HG02571 (cell line): ENCODE results near the gene COL3A1.

ENCODE experiments used
- ATAC-seq: cut with Tn5 transposase; IDR thresholded peaks from one replicate; pipeline ENCODE4 v1.9.1; 2021; ENCODE audit warnings: mild to moderate bottlenecking, moderate library complexity; ENCODE audit not compliant: unreplicated experiment

The COL3A1 gene

DNA sequence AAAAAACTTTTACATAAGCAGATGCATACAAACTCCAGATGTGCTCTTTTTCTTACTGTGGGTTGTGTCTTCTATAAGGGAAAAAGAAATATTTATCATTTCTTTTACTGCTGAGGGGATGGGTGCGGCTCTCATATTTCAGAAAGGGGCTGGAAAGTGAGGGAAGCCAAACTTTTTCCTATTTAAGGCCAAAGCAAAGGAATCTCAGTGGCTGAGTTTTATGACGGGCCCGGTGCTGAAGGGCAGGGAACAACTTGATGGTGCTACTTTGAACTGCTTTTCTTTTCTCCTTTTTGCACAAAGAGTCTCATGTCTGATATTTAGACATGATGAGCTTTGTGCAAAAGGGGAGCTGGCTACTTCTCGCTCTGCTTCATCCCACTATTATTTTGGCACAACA, at the start of gene COL3A1:
COL3A1 (plus strand) TSS at position 210 of the 400 bp plus-strand sequence; CDS start at position 327, 117 bp downstream.
- no peak for ATAC-seq

- no peak for ATAC-seq
Observed at GRCh38 chr2:188928643-188929042, 45.5 kb upstream of the COL3A1 start.

GRCh38 chr2:188931361-188931760, 42.8 kb upstream of the COL3A1 start:
- no peak for ATAC-seq

DNA sequence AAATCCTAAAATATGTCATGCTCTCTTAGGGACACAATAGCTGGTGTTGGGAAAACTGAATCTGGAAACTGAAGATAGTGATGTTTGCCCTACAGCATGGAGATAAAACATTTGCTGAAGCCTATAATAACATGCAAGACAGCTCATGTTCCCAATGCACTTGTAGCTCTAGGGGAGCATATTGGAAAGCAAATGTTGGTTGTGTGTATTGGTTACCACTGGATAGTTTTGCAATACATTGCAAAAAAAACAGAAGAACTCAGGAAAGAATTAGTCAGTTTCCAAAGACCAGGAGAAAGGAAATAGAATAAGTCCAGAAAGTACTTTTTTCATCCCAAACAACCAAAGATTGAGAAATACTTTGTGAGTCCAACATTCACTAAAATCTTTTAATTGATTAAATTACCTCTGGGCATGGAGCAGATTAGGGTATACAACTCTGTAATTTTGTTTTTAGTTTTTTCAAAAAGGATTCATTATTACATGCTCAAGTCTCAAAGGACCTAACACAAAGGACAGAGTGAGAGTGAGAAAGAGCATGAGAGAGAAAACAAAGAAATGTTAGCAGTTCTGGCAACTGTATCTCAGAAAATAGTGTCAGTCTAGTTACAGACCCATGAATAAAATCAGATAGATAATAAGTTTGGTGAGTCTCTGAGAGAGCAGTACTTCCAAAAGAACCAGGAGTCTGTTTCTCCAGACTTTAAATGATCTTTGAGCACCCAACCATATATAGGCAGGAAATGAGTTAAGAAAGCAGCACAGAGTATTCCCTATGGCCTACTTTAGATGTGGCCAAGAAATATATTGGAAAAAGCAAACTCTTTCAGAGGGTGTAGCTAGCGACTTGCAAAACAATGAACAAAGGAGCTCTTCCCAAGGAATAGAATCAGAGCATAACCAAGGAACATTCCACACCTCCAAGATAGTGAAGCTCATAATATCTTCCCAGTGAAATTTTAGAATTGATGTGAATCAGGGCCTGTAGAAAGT, 36.6 kb upstream of the COL3A1 start:
- ATAC-seq, result no peak

DNA sequence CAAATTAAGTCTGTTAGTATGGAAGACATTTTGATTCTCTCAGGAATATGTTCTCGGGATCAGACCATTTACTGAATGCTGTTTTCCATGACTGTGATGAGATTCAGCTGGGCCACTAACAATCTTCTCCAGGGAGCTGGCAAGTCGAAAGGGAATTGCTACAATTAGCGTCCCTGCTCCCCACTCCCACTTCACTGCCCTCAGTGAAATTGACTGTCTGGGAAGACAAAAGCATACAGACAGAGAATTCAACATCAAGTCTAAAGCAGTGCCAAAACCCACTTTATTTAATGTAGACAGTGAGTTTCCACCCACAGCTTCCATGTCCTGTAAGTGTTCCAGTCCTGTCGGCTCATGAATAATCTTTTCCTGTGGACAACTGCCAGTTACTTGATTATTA, 34.0 kb upstream of the COL3A1 start:
- no peak for ATAC-seq

GRCh38 chr2:188944442-188944841, 29.7 kb upstream of the COL3A1 start:
- no peak for ATAC-seq

DNA sequence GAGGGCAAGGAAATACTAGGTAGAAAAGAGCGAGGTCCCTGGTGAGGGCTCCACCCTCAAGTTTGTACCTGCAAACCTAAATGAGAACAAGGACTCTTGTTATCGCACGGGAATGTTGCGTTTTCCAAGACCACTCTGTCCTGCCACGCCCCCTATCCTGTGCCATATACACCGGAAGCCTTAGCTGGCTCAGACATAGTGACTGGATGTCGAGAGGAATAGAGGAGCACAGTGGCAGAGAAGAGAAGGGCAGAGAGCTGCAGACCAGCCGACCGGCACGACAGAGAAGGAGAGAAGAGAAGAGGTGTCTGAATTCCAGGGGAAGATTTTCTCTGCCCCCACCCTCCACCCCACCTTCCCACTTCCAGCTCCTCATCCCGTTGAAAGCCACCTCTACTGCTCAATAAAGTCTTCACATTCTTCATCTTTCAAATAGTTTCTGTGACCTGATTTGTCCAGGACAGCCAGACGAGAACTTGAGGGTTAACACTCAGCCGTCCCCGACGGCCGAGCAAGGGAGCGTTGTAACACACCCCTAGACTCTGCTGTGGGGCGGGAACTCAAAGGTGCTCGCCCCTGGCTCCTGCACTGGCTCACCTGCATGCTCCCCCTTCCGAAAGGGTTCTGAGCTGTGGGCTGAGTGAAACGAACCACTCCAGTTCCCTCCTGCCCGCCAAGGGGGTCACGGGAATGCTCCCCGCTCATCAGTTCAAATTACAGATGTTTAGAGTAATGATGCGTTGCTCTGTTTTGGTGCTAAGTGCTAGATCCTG, 24.9 kb upstream of the COL3A1 start:
- no peak for ATAC-seq

DNA sequence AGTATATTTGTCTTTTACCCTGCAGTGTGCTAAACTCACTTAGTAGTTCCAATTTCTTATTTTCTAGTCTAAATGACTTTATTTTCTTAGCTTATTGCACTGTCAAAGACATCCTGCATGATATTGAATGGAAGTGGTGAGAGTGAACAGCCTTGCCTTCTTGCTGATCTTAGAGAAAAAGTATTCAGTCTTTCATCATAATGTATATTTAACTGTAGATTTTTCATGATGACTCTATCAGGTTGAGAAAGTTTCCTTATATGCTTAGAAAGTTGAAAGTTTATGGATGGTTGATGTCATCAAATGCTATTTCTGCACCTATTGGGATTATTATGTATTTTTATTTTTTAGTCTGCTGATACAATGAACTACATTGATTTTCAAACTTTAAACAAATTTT, 21.3 kb upstream of the COL3A1 start:
- ATAC-seq, result no peak

GRCh38 chr2:188956290-188956689, 17.9 kb upstream of the COL3A1 start:
- no peak for ATAC-seq

DNA sequence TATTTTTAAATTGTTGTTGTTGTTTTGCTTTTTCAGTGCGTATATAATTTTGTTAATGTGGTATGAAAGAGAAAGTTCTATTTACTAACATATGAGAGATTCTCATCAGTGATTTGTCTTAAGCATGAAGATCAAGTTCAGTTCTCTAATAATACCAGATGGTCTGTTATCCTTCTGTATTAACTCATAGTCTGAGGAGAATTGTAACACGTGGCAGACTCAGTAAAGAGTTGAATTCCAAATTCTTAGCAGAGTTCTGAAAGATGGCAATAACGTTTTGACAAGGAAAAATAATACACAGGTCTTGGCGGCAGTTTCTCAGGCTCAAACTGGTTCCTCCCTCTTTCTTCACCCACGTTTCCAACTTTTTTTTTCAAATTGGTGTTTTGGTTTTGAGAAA, 17.2 kb upstream of the COL3A1 start:
- no peak for ATAC-seq

DNA sequence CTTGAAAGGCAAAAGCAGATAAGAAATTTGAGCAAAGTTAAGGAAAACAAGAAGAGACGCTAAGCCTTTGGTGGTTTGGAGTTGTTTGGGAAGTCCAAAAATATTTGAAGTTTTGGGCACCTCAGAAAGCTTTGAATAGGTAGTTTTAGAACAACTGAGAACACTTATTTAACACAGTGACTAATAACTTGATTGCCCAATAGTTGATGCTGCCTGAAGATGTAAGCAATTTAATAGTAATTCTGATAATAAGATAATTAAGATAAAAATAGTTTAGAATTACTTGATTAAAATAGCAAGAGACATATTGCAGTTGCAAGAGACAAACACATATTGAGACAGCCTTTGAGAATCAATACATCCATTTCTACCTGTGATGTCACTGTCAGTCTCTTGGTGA, 16.5 kb upstream of the COL3A1 start:
- ATAC-seq, result no peak

DNA sequence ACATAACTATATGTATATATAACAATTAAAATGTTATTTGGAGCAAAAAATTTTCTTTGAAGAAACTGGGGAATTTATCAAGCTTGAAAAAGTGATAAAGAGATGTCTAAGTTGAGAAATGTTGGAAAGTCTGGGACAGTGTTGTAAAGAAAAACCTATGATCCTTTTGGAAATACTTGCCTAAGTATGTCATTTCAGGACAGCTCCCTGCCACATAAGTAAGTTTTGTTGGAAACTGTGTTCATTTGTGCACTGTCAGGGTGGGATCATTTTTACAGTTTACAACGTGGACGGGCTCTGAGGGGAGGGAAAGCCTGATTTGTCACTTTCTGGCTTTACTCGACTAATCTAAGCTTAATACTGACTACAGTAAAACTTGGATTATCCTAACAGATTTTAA, 10.4 kb upstream of the COL3A1 start:
- ATAC-seq, result no peak

DNA sequence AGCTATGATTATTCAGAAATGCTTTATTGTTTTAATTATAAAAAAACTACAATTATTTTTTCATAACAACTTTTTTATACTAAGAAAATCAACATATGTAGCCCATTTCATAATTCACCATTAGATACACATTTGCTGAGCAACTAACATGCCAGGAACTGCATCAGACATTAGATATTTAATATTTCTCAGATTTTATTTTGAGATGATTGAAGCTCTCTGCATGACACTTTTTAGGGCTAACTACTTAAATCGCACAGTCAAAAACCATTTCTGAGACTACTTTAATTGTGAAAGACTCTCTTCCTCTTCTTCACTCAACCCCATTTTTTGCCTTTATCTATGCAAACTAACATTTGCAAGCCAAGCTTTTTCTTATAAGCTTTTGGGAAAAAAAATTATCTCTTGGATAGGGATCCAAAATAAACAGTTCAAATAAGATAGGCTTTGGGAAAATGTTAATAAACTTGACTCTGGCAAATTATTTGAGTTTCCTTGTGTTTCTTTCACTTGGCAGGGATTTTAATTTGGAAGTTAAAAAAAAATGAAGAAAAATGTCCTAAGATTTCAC, 9.1 kb upstream of the COL3A1 start:
- ATAC-seq, result no peak

DNA sequence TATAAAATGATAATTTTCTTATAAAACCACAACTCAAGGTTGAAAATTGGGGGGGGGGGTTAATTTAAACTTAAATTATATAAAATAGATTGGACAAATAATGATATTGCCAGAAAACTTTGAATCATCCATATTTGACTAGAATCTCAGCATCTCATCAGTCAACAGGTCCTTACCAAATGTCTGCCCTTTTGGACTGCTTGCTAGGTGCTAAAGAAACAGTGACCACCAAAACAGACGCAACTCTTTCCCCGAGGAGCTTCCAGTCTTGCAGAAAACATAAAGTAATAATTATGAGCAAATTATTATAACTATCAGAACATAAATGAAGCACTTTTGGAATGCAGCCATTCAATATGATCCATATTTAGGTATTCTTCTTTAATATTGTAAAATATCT, 8.6 kb upstream of the COL3A1 start:
- no peak for ATAC-seq

DNA sequence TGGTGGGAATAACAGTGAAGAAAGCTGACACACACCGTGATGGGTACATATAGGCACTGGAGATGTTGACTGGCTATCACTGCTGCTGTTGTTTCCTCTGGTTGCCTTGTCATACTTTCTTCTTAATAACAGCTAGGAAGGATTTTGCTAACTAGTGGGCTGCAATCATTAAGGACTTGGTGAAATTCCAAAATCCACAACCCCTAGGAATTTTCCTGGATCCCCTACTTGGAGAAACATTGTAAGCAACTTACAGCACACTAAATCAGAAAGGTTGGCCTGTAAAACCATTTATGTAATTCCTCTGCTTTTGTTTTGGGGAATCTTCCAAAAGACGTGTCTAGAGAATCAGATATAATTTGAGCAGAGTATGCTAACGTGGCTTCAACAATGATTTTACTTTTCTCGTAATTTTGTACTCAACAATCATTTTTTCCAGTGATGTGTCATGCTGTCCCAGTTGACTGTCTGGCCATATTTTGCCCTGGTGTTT, 8.0 kb upstream of the COL3A1 start:
- no peak for ATAC-seq

DNA sequence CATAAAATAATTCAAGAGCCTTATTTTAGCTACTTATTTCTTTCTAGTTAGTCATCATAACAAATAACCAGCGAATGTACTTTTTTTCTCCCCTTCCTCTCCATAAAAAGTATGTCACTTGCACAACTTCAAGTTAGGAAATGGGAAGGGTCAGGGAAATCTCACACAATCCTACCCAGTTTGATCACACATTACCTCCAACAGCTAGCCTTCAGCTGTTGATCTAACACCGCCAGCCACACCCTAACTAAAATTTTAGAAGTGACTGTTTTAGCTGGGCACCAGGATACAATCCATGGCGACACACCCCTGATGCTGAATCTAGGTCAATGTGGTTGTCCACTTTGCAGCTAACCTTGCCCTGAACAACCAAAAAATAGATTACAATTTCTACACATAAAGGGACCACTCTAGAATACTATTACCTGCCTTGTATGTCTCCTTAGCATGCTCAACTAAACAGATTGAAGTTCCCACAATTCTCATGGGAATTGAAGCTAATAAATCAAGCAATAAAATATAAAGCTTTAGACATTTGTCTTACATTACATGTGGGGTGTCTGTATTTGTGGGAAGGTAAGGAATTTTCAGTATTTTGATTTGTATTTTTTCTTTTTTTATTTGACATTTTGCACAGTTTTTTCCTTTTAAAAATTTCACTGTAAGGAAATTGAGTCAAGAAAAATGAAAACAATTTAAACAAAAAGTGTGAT, 7.3 kb upstream of the COL3A1 start:
- ATAC-seq, result no peak

GRCh38 chr2:188969236-188969635, 4.9 kb upstream of the COL3A1 start:
- no peak for ATAC-seq

DNA sequence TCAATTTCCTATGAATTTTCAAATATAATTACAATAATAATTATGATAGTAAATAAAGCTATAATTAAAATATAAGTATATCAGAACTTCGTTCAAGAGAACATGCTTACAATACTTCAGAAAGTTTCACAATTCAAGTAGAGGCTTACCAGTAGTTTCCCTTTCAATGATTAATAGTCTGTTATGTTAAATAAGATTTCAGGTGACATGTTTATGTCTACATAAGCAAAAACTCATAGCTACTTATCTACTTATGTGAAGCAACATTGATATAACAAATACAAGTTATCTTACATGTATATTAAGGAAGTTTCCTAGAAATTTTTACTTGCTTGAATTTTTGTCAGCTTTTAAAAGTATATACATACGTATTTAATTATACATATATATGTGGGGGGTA, 4.5 kb upstream of the COL3A1 start:
- no peak for ATAC-seq

DNA sequence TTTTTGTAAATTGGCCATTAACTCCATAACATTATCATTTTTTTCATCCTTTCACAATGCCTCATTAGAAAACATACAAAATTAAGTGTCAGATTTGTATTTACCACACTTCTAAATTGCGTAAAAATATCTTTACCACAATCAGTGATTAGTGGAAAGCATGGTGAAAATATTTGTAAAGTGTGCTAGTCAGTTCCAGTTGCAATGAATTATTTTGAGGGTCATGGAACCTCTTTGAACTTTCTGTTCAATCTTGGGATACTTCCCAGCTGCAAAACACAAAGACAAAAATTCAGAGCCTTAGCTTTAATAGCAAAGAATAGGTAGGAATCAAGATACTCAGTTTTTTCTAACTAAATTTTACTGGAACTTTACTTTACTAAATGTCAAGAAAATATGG, 4.0 kb upstream of the COL3A1 start:
- no peak for ATAC-seq

- ATAC-seq, result no peak
Observed at GRCh38 chr2:188971432-188971861, 2.7 kb upstream of the COL3A1 start.

DNA sequence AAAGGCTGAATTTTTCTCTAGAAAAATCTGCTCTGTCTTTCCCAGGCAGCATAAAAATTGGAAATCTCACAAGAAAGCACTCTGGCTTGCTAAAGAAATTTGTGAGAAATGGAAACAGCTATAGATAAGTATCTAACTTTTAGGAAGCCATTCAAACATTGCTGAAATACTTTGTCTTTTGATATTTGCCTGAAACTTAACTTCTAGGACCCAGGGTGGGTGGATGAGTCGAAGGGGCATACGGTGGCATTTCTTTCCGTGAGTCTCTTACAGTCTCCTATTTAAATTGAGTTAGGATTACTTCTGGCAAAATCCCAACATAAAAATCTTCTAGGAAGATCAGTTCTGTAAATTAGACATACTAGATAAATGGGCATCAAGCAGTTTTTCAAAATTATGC, 532 bp upstream of the COL3A1 start:
- no peak for ATAC-seq
